HG02571 (cell line): ENCODE results near the gene CCDC7.
"Not testable (repeated sequence)": the region's sequence is repeated elsewhere in the genome, so short reads cannot be mapped to it uniquely, and the experiment has no call there.

Experiments
- ATAC-seq: cut with Tn5 transposase; IDR thresholded peaks from one replicate; pipeline ENCODE4 v1.9.1; 2021; ENCODE audit warnings: mild to moderate bottlenecking, moderate library complexity; ENCODE audit not compliant: unreplicated experiment

CCDC7 gene

GRCh38 chr10:32854435-32854834, 408.5 kb downstream of the CCDC7 start:
- ATAC-seq, result no peak

GRCh38 chr10:32865170-32865569, 419.2 kb downstream of the CCDC7 start:
- ATAC-seq, result no peak

- no peak for ATAC-seq
Observed at GRCh38 chr10:32877915-32878314, 432.0 kb downstream of the CCDC7 start.

- ATAC-seq, result no peak
Observed at GRCh38 chr10:32878646-32879045, 432.7 kb downstream of the CCDC7 start.

GRCh38 chr10:32882076-32882475, 436.1 kb downstream of the CCDC7 start:
- no peak for ATAC-seq

GRCh38 chr10:32887481-32887880, 441.5 kb downstream of the CCDC7 start:
- ATAC-seq, result no peak

- no peak for ATAC-seq
Observed at GRCh38 chr10:32888161-32888927, 442.4 kb downstream of the CCDC7 start.

- ATAC-seq, result no peak
Observed at GRCh38 chr10:32889631-32890212, 443.8 kb downstream of the CCDC7 start.

- ATAC-seq, result no peak
Observed at GRCh38 chr10:32890444-32890843, 444.5 kb downstream of the CCDC7 start.

GRCh38 chr10:32891261-32891660, 445.3 kb downstream of the CCDC7 start:
- no peak for ATAC-seq

GRCh38 chr10:32893434-32893833, 447.5 kb downstream of the CCDC7 start:
- no peak for ATAC-seq

GRCh38 chr10:32893916-32894664, 448.1 kb downstream of the CCDC7 start:
- ATAC-seq, result no peak

GRCh38 chr10:32895200-32895968, 449.4 kb downstream of the CCDC7 start:
- not testable (repeated sequence) for ATAC-seq

GRCh38 chr10:32901815-32902214, 455.9 kb downstream of the CCDC7 start:
- ATAC-seq, result no peak

GRCh38 chr10:32905466-32905865, 459.5 kb downstream of the CCDC7 start:
- no peak for ATAC-seq

- ATAC-seq, result no peak
Observed at GRCh38 chr10:32906595-32906994, 460.7 kb downstream of the CCDC7 start.

GRCh38 chr10:32909456-32909855, 463.5 kb downstream of the CCDC7 start:
- no peak for ATAC-seq

GRCh38 chr10:32909970-32910369, 464.0 kb downstream of the CCDC7 start:
- ATAC-seq, result not testable (repeated sequence)

GRCh38 chr10:32911285-32912016, 465.5 kb downstream of the CCDC7 start:
- ATAC-seq, result no peak

GRCh38 chr10:32917817-32918216, 471.9 kb downstream of the CCDC7 start:
- not testable (repeated sequence) for ATAC-seq
